ENCODE data around the gene F2R.

GRCh38 chr5:76667495-76667894 lies 48.4 kb upstream of the F2R start:
- TF ChIP-seq CTCF (conservative IDR thresholded peaks at IDR 0.05): no peak
- no peak for TF ChIP-seq ZFX (IDR thresholded peaks at IDR 0.05)

All from C4-2B (cell line).